ENCODE data around the gene SPRN.
"Not testable (repeated sequence)": the region's sequence is repeated elsewhere in the genome, so short reads cannot be mapped to it uniquely, and the experiment has no call there.

Gene SPRN

GRCh38 chr10:133424601-133425000 lies at the start of gene SPRN:
SPRN (minus strand) TSS chr10:133424625; CDS start chr10:133423681, 944 bp downstream.
- not testable (repeated sequence) for H3K9ac ChIP-seq (ENCODE audit: low read depth, low read length, poor library complexity, severe bottlenecking); H3K27me3 ChIP-seq (ENCODE audit: insufficient read depth, low read length, poor library complexity, severe bottlenecking); H3K4me2 ChIP-seq (ENCODE audit: low read depth, low read length, poor library complexity, severe bottlenecking); H3K79me2 ChIP-seq (ENCODE audit: insufficient read depth, low read length); H2AFZ ChIP-seq (ENCODE audit: low read length); H3K36me3 ChIP-seq (ENCODE audit: insufficient read depth, low read length); H4K20me1 ChIP-seq (ENCODE audit: insufficient read depth, low read length, poor library complexity, severe bottlenecking); H3K9me2 ChIP-seq (replicated peaks; ENCODE audit: low read depth, low read length); H3K4me3 ChIP-seq (ENCODE audit: low read length, poor library complexity, severe bottlenecking); H3K4me1 ChIP-seq (ENCODE audit: insufficient read depth, low read length, poor library complexity, severe bottlenecking); H3F3A ChIP-seq (ENCODE audit: low read depth); H3K9me3 ChIP-seq (ENCODE audit: insufficient read depth, low read depth, low read length)

DNA sequence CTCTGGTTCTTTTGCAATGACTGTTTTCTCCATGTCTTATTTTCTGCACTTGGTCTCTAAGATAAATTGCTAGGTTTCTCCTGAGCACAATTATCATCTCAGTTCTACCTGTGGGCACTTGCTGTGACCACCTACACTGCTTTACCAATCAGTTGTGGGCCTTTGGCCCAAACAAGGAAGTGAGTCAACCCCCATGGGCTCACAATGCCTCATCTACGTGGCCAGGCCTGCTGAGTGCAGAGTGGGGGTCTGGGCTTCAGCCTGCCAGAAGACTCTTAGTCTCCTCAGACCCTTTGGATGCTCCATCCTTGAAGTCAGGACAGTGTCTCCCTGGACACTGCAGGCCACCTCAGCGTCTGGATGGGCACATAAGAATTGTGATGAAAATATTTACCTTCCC lies 49.6 kb upstream of the SPRN start:
- no peaks in the 10 kb centered on the region for H3F3A ChIP-seq (ENCODE audit: low read depth)
- peak overlapping the region; percentile 59 for H3K9ac ChIP-seq (ENCODE audit: low read depth, low read length, poor library complexity, severe bottlenecking)
- no peaks in the 10 kb centered on the region for H3K36me3 ChIP-seq (ENCODE audit: insufficient read depth, low read length)
- no peak overlapping the region for H2AFZ ChIP-seq (ENCODE audit: low read length)
- H3K79me2 ChIP-seq (ENCODE audit: insufficient read depth, low read length) = no peaks in the 10 kb centered on the region
- H3K4me3 ChIP-seq (ENCODE audit: low read length, poor library complexity, severe bottlenecking) = no peak overlapping the region
- no peaks in the 10 kb centered on the region for H3K27me3 ChIP-seq (ENCODE audit: insufficient read depth, low read length, poor library complexity, severe bottlenecking)
- peaks cover 40% of the 10 kb centered on the region for H3K4me1 ChIP-seq (ENCODE audit: insufficient read depth, low read length, poor library complexity, severe bottlenecking)
- TF ChIP-seq EZH2phosphoT487 (IDR thresholded peaks at IDR 0.05; ENCODE audit: borderline replicate concordance) = no peak
- TF ChIP-seq, protein P1, sequence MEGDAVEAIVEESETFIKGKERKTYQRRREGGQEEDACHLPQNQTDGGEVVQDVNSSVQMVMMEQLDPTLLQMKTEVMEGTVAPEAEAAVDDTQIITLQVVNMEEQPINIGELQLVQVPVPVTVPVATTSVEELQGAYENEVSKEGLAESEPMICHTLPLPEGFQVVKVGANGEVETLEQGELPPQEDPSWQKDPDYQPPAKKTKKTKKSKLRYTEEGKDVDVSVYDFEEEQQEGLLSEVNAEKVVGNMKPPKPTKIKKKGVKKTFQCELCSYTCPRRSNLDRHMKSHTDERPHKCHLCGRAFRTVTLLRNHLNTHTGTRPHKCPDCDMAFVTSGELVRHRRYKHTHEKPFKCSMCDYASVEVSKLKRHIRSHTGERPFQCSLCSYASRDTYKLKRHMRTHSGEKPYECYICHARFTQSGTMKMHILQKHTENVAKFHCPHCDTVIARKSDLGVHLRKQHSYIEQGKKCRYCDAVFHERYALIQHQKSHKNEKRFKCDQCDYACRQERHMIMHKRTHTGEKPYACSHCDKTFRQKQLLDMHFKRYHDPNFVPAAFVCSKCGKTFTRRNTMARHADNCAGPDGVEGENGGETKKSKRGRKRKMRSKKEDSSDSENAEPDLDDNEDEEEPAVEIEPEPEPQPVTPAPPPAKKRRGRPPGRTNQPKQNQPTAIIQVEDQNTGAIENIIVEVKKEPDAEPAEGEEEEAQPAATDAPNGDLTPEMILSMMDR (conservative IDR thresholded peaks at IDR 0.05; ENCODE audit: low read length) = no peak
- no peaks in the 10 kb centered on the region for H4K20me1 ChIP-seq (ENCODE audit: insufficient read depth, low read length, poor library complexity, severe bottlenecking)
- H3K9me2 ChIP-seq (replicated peaks; ENCODE audit: low read depth, low read length) = no peaks in the 10 kb centered on the region
- H3K9me3 ChIP-seq (ENCODE audit: insufficient read depth, low read depth, low read length) = no peaks in the 10 kb centered on the region; the same call in 1 of the 2 replicates
- peak overlapping the region; percentile 79 for H3K4me2 ChIP-seq (ENCODE audit: low read depth, low read length, poor library complexity, severe bottlenecking)

- Histone ChIP-seq H3K4me3 (ENCODE audit: low read length, poor library complexity, severe bottlenecking) (no peak overlapping the region), H3K4me2 (ENCODE audit: low read depth, low read length, poor library complexity, severe bottlenecking) (peak overlapping the region; percentile 79), H3K9ac (ENCODE audit: low read depth, low read length, poor library complexity, severe bottlenecking) (no peak overlapping the region), H3K27me3 (ENCODE audit: insufficient read depth, low read length, poor library complexity, severe bottlenecking) (no peaks in the 10 kb centered on the region), H2AFZ (ENCODE audit: low read length) (no peak overlapping the region), H3K9me3 (ENCODE audit: insufficient read depth, low read depth, low read length) (no peaks in the 10 kb centered on the region; the same call in 1 of the 2 replicates), H3K4me1 (ENCODE audit: insufficient read depth, low read length, poor library complexity, severe bottlenecking) (peaks cover 43% of the 10 kb centered on the region), H3F3A (ENCODE audit: low read depth) (no peaks in the 10 kb centered on the region), H3K9me2 (replicated peaks; ENCODE audit: low read depth, low read length) (no peaks in the 10 kb centered on the region), H4K20me1 (ENCODE audit: insufficient read depth, low read length, poor library complexity, severe bottlenecking) (no peaks in the 10 kb centered on the region), H3K36me3 (ENCODE audit: insufficient read depth, low read length) (no peaks in the 10 kb centered on the region), H3K79me2 (ENCODE audit: insufficient read depth, low read length) (no peaks in the 10 kb centered on the region)
- TF ChIP-seq EZH2phosphoT487 (IDR thresholded peaks at IDR 0.05; ENCODE audit: borderline replicate concordance) = no peak
- TF ChIP-seq, protein P1 (conservative IDR thresholded peaks at IDR 0.05; ENCODE audit: low read length) = no peak
These were observed 48.8 kb upstream of the SPRN start for GRCh38 chr10:133473270-133473669.
